Measurements from ENCODE around the gene TSFM.

Gene TSFM

DNA sequence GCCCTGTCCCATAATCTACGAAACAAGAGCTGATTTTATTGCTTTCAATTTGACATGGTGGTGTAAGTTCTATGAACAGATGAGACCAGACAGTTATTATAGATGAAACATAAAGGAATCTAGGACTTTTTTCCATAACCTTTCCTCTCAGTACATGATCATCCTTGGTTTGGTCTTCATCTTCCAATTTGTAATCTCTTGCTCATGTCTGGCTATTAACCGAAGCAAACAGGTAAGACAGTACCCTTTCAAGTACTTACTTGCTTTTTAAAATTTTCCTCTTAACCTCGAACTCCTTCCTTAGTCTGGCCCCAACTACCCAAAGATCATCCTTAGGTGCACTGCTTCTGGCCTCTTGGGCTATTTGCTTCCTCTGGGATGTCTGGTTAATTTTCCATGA lies 36.6 kb upstream of the TSFM start:
- no peak for DNase-seq (ENCODE audit: low read depth)

DNA sequence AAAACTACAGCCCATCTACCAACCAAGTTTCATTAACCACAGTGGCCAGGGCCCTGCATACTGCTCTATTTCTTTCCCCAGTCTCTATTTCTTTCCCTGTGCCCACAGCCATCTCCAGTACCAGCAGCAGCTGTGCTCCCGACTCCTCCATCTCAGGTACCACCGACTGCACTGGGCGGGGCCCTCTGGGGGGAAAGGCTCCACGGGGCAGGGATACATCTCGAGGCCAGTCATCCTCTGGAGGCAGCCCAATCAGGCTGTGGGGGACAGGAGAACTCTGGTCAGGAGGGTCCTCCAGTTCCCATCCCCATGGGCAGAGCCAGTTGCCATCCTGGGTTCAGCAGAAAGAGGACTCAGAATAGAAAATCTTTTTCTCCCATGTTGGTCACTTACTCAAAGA lies 33.5 kb upstream of the TSFM start:
- no peak for DNase-seq (ENCODE audit: low read depth)

DNA sequence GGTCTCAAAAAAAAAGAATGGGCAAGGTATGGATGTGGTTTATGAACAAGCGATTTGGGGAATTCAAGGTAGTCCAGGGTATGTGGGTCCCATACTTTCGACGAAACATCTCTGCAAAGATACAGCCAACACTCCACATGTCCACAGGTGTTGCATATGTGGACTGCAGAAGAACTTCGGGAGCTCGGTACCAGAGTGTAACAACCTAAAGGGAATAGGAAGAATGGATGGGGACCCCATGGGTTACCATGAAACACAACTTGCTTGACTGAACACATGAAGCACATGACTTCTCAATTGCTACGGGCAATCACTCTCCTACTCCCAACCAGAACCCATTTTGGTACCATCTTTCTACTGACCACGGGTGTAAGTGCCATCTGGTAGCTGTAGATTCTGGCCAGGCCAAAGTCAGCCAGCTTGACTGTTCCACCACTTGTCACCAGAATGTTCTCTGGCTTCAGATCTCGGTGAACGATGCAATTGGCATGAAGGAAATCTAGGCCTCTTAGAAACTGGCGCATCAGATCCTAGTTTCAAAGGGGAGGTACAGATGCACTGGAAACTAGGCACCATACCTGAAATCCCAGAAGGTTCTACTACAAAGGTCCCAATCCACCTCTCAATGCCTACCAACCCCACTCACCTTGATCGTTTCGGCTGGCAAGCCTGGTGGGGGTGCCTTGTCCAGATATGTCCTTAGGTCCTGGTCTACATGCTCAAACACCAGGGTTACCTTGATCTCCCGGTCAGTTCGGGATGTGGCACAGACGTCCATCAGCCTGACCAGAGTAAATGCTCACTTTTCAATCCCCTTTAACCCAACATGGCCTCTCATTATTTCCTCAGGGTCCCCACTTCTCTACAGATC lies 31.8 kb upstream of the TSFM start:
- DNase-seq (ENCODE audit: low read depth), result no peak

DNA sequence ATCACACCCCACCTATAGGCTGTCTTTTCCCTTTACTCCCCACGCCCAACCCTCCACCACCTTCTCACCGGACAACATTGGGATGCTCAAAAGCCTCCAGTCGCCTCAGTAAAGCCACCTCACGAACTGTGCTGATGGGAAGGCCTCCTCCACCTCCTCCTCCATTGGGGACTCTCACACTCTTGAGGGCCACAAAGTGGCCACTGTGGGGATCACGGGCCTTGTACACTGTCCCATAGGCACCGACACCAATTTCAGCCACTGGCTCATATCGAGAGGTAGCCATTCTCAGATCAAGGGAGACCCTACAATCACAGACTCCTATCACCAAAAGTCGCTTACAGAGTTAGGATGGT lies 31.2 kb upstream of the TSFM start:
- DNase-seq (ENCODE audit: low read depth), result no peak

DNA sequence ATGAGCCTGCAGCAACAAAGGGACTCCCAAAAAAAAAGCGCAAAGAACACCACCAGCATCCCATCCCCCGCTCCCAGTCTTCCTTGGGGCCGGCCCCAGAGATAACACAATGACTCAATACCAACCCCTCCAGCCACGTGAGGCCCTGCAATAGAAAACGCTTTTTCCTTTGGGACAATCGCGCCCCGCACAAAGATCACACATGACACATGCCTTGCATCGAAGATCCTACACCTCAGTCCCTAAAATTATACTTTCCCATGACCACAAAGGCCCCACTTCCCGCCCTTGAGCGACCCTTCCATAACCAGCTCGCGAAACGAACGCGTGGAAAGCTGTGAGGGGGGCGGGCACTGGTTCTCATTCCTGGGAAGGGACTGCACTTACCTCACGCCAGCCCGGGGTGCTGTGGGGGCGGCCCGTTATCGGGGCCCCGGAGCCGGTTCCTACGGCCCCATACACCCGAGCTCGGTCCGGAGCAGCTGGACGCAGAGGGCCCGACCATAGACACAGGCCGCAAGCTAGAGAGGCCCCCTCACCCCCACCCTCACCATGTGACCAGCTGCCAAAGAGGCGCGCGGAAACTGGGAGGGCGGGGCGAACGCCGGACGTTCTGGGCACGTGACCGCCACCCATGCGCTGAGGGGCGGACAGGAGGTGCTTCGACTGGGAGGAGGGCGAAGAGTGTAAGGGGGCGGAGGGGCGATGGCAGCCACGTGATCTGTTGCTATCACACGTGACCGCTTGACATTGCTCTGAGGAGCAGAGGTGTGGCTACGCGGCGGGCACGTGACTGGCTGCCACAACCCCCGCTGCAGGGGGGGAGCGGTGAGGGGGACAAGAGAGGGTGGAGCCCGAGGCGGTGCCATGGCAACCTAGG lies 30.6 kb upstream of the TSFM start, which contains the start of gene CDK4:
TSS of gene CDK4 (minus strand) at position 523 of the 880 bp plus-strand sequence. CDS start 593 bp downstream, outside the sequence.
- DNase-seq (ENCODE audit: low read depth), result peak; percentile 97

DNA sequence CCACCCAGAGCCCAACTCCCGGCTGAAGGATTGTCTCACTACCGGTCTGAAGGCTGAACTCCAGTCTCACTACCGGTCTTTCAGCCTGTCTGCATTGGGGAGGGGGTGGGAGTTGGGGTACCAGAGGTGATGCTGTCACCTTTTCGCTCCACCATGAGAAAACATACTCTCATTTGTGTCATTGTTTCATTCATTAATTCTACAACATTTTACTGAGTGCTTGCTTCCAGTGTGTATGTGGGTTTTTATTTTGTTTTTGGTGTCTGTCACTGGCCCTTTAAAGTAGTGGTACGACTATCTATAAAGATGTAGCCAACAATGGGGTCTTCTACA lies 30.0 kb upstream of the TSFM start:
- DNase-seq (ENCODE audit: low read depth), result no peak

DNA sequence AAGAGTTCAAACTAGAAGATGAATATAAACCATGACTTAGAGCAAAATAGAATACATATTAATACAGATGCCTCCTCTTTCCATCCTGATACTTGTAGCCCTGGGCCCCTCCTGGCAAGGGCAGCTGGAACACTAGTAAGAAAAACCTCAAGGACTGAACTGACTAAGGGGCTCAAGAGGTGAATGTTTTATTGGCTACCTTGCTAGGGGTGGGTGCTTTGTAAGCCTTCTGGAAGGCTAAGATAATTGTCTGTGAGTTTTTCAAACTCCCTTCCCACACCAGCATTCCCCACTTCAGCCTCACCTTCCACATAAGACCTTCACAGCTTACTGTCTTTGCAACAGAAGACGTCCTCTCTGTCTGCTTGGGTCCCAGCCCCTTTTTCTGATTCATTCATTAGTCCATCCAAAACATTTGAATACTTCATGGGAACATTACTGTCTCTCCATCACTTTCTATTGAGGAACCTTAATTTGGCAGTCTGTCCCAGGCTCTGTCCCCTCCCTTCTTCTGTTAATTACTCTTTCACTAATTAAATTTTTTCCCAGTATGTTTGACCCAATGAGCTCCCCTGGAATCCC lies 28.7 kb upstream of the TSFM start:
- no peak for DNase-seq (ENCODE audit: low read depth)

DNA sequence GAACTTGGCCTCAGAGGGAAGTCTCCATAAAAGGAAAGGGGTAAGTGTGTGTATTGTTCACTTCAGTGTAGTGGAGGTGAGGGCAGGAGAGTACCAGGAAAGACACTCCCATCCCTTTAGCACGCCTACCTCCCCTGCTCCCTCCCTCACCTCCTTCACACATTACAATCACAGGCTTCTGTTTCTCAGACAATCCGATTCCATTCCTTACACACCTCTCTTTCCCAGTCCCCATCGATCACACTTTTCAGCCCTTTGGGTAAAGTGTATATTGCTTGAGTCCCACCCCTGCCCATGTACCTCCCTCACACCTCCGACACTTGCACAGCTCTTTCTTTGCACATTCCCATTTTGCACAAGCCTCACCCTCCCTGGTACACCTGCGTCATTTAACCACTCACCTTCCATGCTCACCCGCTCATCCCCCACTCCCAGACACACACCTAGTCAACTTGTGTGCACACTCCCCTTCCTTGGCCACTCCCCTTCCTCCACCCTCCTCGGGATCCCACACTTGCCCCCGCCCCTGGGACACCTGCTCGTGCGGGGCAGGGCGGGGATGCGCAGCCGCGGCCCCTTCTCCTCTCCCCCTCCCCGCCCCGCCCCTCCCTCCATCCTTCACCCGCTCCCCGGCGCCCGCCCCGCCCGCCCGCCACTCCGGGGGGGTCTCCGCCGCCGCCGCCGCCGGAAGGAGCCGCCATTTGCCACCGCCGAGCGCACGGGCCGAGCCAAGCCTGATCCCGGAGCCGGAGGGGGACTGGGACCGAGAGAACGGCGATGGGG lies 28.0 kb upstream of the TSFM start, which contains the start of gene MARCHF9:
TSS of gene MARCHF9 (plus strand) at position 693 of the 783 bp plus-strand sequence. CDS start 426 bp downstream, outside the sequence.
- DNase-seq (ENCODE audit: low read depth), result peak; percentile 76

DNA sequence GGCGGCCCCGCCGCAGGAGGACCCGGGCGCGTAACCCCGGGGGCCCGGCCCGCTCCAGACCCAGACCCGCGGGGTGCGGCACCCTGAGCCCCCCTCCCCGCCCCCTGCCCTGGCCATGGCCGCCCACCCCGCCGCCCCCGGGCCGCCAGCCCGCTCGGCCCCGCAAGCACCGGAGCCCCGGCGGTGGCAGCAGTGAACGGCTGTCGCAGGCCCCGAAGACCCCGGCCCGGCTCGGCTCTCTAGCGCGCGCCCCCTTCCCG lies 27.5 kb upstream of the TSFM start:
- DNase-seq (ENCODE audit: low read depth), result no peak

DNA sequence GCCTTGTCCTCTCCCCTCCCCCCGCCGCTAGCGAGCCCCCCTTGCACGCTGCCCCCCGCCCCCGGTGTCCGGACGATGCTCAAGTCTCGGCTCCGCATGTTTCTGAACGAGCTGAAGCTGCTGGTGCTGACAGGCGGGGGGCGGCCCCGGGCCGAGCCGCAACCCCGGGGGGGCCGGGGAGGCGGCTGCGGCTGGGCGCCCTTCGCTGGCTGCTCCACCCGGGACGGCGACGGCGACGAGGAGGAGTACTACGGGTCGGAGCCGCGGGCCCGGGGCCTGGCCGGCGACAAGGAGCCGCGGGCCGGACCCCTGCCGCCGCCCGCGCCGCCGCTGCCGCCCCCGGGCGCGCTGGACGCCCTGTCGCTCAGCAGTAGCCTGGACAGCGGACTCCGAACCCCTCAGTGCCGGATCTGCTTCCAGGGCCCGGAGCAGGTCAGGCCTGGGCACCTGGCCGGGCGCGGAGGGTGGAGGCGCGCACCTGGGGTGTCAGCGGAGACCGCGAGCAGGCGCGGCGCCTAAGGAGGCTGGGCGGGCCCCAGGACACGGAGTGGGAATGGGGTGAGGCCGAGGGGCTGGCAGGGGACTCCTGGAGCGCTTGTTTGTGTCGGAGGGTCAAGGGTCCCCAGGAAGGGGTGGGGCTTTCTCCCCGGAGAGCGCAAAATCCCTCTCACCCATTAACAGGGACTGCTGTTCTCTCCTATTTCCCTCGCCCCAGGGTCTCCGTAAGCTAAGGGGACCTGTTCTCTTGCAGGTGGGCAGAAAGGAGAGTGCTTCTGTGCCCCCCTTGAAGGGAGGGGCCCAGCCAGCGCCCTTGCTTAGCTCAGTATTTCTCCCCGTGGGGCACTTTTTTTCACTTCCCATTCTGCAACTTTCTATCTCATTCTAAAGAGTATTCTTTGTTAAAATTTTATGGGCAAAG lies 26.9 kb upstream of the TSFM start:
- DNase-seq (ENCODE audit: low read depth), result no peak

DNA sequence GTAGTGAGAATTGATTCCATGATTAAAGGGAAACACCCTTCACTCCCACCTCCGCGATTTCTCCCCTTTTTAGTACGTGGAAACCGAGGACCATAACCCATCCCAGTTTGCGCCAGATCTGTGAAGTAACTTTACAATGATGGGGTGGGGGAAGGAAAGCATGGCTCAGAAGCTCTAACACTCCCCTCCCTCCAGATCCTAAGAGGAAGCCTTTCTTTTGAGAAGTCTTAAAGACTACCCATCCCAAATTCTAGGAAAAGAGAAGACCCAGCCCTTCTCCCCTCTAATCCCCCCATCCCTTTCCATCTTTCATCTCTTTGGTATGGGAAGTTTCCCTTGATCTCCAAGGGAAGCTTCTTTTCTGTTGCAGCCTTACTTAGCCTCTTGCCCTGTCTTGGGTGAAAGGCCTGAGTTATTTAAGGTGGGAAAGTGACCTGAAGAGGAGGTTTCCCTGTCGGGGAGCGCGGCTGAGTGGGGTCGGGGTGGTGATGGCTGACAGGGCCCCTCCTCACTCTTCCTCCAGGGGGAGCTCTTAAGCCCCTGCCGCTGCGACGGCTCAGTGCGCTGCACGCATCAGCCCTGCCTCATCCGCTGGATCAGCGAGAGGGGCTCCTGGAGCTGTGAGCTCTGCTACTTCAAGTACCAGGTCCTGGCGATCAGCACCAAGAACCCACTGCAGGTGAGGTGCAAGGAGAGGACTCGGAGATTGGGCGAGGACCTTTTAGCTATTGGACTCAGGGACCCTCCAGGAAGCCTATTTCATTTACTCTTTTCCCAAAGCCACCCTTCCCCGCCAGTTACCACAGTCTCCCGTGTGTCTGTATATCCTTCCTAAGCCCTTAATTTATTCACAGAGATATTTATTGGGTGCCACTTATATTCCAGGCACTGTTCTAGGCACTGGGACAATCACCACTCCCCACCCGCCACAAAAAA lies 25.9 kb upstream of the TSFM start:
- DNase-seq (ENCODE audit: low read depth), result peak; percentile 59

DNA sequence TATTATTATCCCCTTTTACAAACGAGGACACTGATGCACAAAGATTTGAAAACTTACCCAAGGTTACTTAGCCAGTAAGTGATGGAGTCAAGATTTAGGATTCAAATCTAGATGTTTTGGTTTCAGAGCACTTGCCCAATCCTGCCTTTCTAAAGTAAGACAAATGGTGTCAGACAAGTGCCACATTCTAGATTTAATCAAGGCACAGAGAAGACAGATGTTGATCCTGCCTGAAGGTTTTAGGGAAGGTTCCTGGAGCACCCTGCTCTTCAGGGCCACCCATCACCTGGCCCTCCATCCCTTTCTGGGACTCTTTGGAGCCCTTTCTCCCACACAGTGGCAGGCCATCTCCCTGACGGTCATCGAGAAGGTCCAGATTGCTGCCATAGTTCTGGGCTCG lies 24.8 kb upstream of the TSFM start:
- DNase-seq (ENCODE audit: low read depth), result no peak

DNA sequence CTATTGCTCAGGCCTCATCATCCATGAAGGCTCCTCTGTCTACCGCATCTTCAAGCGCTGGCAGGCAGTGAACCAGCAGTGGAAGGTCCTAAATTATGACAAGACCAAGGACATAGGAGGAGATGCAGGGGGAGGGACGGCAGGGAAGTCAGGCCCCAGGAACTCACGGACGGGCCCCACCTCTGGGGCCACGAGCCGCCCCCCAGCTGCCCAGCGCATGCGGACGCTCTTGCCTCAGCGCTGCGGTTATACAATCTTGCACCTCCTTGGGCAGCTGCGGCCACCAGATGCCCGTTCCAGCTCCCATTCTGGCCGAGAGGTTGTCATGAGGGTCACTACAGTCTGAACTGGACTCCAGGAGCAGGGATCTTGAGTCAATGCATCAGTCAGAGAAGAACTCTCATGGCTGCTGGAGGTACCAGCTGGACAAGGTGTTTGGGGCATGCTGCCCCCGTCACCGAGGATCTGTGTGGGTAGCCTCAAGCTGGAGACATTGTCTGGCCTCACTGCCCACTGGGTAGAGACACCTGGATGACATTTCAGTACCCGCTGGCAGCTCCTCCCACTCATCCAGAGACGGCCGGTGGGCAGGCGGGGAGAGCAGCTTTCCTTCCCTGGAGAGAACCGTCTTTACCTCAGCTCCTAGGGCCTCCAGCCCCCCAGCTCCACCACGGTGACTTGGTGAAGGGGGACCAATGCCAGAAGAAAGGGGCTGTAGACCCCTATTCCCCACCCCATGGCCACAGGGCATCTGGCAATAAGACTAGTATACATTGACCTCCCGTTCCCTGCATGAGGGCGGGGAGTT lies 23.8 kb upstream of the TSFM start:
- DNase-seq (ENCODE audit: low read depth), result no peak

DNA sequence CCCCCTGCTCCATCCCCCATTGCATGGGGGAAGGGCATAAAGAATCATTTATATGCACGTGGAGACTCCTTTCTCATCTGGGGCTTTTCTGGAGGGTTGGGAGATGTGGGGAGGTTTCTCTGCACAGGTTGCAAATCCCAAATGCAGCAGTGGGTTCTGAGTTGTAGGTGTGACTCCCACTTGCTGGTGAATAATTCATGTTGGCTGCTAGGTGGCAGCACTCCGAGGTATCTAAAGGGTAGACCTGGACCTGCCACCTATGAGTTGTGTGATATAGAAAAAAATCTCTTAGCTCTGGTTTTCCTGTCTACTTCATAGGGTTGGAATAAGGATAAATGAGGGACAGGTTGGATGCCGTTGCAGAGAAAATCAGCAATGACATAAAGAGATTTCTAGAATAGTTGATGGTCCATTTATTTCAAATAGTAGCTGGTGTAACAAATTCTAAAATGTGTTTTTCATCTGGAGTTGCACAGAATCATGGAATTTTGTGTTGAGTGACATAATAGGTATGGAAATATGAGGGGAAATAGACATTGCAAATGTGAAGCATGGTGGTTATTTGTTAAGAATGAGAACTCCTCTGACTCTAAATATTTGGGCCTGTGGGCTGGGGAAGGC lies 23.1 kb upstream of the TSFM start:
- DNase-seq (ENCODE audit: low read depth), result no peak

DNA sequence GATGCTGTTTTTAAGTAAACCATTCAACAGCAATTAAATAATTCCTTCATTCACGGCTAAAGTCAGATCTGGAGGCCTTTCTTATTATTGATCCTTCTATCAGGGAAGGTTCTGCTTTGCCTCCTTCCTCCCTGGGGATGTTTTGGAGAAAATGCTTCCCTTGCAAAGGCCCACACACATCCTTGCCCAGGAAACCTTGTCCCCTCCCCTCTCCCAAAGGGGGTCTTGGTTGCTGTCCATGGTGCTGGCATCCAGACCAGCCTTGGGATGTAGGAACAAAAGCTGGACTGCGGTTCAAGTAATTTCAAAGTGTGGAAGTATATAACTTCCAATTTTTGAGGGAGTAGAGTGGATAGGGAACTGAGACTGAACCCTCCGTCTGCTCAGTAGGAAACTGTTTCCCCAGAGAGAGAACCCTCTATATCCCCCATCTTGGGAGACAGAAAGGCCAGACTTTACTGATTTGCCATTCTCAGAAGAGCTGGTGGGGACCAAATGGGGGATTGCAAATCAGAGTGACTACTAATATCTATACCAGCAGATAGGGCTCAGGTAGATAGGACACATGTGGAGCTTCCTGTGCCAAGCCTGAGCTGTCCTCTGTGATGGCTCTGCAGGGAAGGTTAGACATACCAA lies 22.1 kb upstream of the TSFM start:
- DNase-seq (ENCODE audit: low read depth), result no peak

DNA sequence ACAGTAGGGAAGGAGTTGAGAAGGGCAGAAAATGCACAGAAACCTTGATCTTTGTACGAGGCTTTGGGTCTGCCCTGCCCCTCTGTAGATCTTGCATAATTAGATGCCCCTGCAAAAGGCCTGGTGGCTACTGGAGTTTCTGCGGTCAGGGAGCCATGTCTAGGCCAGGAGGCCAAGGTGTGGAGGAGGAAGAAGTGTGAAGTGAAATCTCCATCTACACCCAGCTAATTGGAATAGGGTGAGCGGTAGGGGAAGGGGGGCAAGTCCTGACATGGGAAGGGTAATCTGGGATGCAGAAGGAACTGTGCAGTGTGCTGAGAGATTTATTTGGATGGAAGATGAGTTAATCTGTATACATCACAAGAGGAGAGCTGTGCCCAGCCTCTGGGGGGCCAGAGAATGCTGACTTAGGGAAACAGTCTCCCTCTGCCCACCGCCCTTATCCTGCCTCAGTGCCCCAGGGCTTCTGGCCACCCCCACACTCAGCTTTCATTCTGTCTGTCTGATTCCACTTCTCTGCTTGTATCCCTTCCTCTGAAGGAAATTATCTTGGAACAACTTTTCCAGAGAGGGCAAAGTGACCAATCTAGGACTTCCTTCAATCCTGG lies 21.1 kb upstream of the TSFM start:
- no peak for DNase-seq (ENCODE audit: low read depth)

DNA sequence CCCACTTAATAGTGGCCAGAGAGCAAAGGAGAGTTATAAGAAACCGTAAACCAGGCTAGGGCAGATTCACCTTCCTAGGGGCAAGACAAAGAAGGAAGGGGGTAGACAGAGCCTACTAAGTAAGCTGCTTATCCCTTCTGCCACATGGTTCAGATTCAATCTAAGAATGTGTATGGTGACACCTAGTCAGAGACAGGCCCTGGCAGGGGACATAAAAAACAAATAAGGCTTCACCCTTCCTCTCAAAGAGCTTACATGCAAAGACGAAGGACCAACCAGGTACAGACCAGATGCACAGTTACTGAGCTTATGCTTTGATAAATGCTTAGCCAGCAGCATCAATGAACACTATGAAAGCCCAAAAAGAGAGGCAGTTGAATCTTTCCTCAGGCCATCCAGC lies 20.1 kb upstream of the TSFM start:
- no peak for DNase-seq (ENCODE audit: low read depth)

Data from activated T-cell treated with anti-CD3 and anti-CD28 coated beads for 1 hour (primary cell).